K562 (cell line): ENCODE measurements around the gene KCNK4. TPM values are rescaled to one million over a fixed set of nuclear protein-coding genes. Genes with fewer than 3 reads are reported as not detected.

ENCODE experiments used
- HDAC3 ChIP-seq: fragments of 450-650 bp; IDR thresholded peaks from 2 replicates; pipeline ENCODE4 v1.6.1; 2018; ENCODE audit warnings: borderline replicate concordance, mild to moderate bottlenecking, moderate library complexity; ENCODE audit not compliant: partially characterized antibody
- KAT7 ChIP-seq: sonication (generic); formaldehyde crosslinking; IDR thresholded peaks from 2 replicates; pipeline ENCODE4 v1.8.0; 2022; ENCODE audit warnings: missing genetic modification reagents, mild to moderate bottlenecking, borderline replicate concordance
- RBFOX2 ChIP-seq: fragments of 200-400 bp; formaldehyde crosslinking; IDR thresholded peaks from 2 replicates; pipeline ENCODE4 v1.6.1; 2017; ENCODE audit warnings: low read depth, mild to moderate bottlenecking, low read length, moderate library complexity
- SOX6 ChIP-seq: fragments of 450-650 bp; IDR thresholded peaks from 2 replicates; pipeline ENCODE4 v1.6.1; 2014; ENCODE audit warnings: mild to moderate bottlenecking
- SPI1 ChIP-seq: IDR thresholded peaks from 2 replicates; pipeline ENCODE4 v1.6.1; 2011; ENCODE audit warnings: low read depth, low read length, control low read depth, borderline replicate concordance
- SRSF1 ChIP-seq: fragments of 200-400 bp; formaldehyde crosslinking; IDR thresholded peaks from 2 replicates; pipeline ENCODE4 v1.6.1; 2017; ENCODE audit warnings: mild to moderate bottlenecking, low read depth, low read length, moderate library complexity
- ZBTB17 ChIP-seq: fragments of 450-650 bp; formaldehyde crosslinking; IDR thresholded peaks from 2 replicates; pipeline ENCODE4 v1.4.0; 2020; ENCODE audit warnings: mild to moderate bottlenecking
- ZKSCAN8 ChIP-seq: fragments of 200-800 bp; sonication (Bioruptor generic); IDR thresholded peaks from 2 replicates; pipeline ENCODE4 v1.6.1; 2016; ENCODE audit warnings: missing genetic modification characterization, missing compliant biosample characterization
- polyA plus RNA-seq, 8 experiments: library from polyadenylated mRNA; depleted of rRNA in 4 of 8; stranded (reverse) in 5 of 8; unstranded in 3 of 8; fragments of >200 nt; fragmentation: Nextera tagmentation in 2 of 8; fragmentation: Illumina TruSeq in 1 of 8; extraction: Ambion mirVana in 2 of 8; extraction: Trizol in 1 of 8; gene quantifications; 2 replicates each; pipeline versions ENCODE4 v1.2.1 to v1.2.3, GENCODE V29; 2011 to 2014; ENCODE audit warnings: inconsistent platforms in 1 of 8, missing spikeins in 1 of 8
- total RNA-seq, 7 experiments: library from RNA; depleted of rRNA in 6 of 7; stranded (reverse); fragments of >200 nt in 6 of 7; fragmentation: Illumina TruSeq in 2 of 7; extraction: Trizol in 2 of 7; gene quantifications; 2 replicates each; pipeline versions ENCODE4 v1.2.1 to v1.2.3, GENCODE V29; 2011 to 2021; ENCODE audit warnings: low replicate concordance in 1 of 7
- TF ChIP-seq, protein P1 (sequence below): fragments of 250-450 bp; sonication (Bioruptor Pico); IDR thresholded peaks from 2 replicates; pipeline ENCODE4 v1.4.0; 2020
- TF ChIP-seq, protein P2 (sequence below): sonication (generic); formaldehyde crosslinking; IDR thresholded peaks from 2 replicates; pipeline ENCODE4 v1.8.0; 2022; ENCODE audit warnings: mild to moderate bottlenecking, missing genetic modification reagents
- TF ChIP-seq, protein P3 (sequence below), 2 experiments: IDR thresholded peaks; 2 replicates each; pipeline ENCODE4 v1.6.1; 2011; ENCODE audit warnings: borderline replicate concordance in 1 of 2, control low read depth in 1 of 2, low read depth in 1 of 2, low read length in 1 of 2, mild to moderate bottlenecking in 1 of 2, mixed read lengths in 1 of 2, moderate library complexity in 1 of 2; ENCODE audit not compliant: insufficient read depth in 1 of 2, insufficient read length in 1 of 2, poor library complexity in 1 of 2, severe bottlenecking in 1 of 2; ENCODE audit errors: extremely low read depth in 1 of 2
- TF ChIP-seq, protein P4 (sequence below): fragments of 450-650 bp; IDR thresholded peaks from 2 replicates; pipeline ENCODE4 v1.6.1; 2016
- TF ChIP-seq, protein P5 (sequence below): IDR thresholded peaks from 3 replicates; pipeline ENCODE4 v1.6.1; 2011; ENCODE audit warnings: borderline replicate concordance, mild to moderate bottlenecking; ENCODE audit not compliant: insufficient read length, insufficient read depth
- TF ChIP-seq, protein P6 (sequence below), 3 experiments: fragments of 200-800 bp in 1 of 3; sonication (Bioruptor generic) in 1 of 3; sonication (generic) in 1 of 3; formaldehyde crosslinking in 1 of 3; IDR thresholded peaks; 2 replicates each; pipeline versions ENCODE4 v1.6.1 to v1.8.0; 2016 to 2022; ENCODE audit warnings: mild to moderate bottlenecking in 2 of 3, missing compliant biosample characterization in 2 of 3, missing genetic modification characterization in 2 of 3, missing genetic modification reagents in 1 of 3
- TF ChIP-seq, protein P7 (sequence below): fragments of 250-450 bp; sonication (Bioruptor Pico); IDR thresholded peaks from 2 replicates; pipeline ENCODE4 v1.8.0; 2021; ENCODE audit warnings: moderate library complexity, mild to moderate bottlenecking, inconsistent platforms

Gene KCNK4
- total and polyA plus RNA-seq, 9 of the 15 experiments (the other 6 are each of a cell fraction or from before 2014, with no cell fraction given), result not detected

DNA sequence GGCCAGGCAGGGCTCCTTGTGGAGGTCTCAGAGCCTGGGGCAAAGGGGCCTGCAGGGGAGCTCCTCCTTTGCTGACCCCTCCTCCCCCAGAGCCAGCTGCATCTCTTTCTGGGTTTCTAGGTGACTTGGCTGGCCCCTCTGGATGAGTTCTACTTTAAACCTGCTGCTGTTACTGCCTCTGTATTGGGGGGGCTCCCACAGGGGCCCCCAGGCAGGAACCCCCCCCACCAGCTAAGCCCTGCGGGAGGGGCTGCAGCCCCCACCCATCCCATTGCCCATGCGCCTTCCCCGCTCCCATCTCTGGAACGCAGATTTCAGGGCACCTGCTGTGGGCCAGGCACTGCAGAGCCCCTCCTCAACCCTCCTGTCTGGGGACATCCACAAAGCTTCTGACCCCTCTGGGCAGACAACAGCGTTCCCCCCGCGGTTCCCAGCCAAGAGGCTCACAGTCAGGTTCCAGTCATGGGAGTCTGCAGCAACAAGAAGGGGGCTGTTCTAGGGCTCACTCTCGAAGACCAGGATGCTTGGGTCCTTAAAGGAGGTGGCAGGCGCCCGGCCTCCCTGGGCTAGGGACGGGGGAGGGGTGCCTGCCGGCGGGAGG is 40.6 kb upstream of the KCNK4 start (continued):
- TF ChIP-seq, protein P1, sequence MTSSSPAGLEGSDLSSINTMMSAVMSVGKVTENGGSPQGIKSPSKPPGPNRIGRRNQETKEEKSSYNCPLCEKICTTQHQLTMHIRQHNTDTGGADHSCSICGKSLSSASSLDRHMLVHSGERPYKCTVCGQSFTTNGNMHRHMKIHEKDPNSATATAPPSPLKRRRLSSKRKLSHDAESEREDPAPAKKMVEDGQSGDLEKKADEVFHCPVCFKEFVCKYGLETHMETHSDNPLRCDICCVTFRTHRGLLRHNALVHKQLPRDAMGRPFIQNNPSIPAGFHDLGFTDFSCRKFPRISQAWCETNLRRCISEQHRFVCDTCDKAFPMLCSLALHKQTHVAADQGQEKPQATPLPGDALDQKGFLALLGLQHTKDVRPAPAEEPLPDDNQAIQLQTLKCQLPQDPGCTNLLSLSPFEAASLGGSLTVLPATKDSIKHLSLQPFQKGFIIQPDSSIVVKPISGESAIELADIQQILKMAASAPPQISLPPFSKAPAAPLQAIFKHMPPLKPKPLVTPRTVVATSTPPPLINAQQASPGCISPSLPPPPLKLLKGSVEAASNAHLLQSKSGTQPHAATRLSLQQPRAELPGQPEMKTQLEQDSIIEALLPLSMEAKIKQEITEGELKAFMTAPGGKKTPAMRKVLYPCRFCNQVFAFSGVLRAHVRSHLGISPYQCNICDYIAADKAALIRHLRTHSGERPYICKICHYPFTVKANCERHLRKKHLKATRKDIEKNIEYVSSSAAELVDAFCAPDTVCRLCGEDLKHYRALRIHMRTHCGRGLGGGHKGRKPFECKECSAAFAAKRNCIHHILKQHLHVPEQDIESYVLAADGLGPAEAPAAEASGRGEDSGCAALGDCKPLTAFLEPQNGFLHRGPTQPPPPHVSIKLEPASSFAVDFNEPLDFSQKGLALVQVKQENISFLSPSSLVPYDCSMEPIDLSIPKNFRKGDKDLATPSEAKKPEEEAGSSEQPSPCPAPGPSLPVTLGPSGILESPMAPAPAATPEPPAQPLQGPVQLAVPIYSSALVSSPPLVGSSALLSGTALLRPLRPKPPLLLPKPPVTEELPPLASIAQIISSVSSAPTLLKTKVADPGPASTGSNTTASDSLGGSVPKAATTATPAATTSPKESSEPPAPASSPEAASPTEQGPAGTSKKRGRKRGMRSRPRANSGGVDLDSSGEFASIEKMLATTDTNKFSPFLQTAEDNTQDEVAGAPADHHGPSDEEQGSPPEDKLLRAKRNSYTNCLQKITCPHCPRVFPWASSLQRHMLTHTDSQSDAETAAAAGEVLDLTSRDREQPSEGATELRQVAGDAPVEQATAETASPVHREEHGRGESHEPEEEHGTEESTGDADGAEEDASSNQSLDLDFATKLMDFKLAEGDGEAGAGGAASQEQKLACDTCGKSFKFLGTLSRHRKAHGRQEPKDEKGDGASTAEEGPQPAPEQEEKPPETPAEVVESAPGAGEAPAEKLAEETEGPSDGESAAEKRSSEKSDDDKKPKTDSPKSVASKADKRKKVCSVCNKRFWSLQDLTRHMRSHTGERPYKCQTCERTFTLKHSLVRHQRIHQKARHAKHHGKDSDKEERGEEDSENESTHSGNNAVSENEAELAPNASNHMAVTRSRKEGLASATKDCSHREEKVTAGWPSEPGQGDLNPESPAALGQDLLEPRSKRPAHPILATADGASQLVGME (CRISPR knock-in tag), result no peak
- TF ChIP-seq, protein P2, sequence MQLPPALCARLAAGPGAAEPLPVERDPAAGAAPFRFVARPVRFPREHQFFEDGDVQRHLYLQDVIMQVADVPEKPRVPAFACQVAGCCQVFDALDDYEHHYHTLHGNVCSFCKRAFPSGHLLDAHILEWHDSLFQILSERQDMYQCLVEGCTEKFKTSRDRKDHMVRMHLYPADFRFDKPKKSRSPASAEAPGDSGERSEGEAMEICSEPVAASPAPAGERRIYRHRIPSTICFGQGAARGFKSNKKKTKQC, result no peak
- TF ChIP-seq KAT7 (CRISPR knock-in tag), result no peak
- TF ChIP-seq, protein P3, sequence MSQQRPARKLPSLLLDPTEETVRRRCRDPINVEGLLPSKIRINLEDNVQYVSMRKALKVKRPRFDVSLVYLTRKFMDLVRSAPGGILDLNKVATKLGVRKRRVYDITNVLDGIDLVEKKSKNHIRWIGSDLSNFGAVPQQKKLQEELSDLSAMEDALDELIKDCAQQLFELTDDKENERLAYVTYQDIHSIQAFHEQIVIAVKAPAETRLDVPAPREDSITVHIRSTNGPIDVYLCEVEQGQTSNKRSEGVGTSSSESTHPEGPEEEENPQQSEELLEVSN (IDR thresholded peaks at IDR 0.05; ENCODE audit: borderline replicate concordance in 1 of 2, extremely low read depth in 1 of 2, insufficient read depth in 1 of 2, insufficient read length in 1 of 2, low read depth in 1 of 2, low read length in 1 of 2, poor library complexity in 1 of 2, severe bottlenecking in 1 of 2), result no peak
- no peak for TF ChIP-seq SOX6
- TF ChIP-seq RBFOX2, result 0 out of 2 replicates have a peak, but pooled peaks have one; percentile 4
- TF ChIP-seq ZBTB17, result no peak
- TF ChIP-seq HDAC3, result no peak
- no peak for TF ChIP-seq SRSF1
- TF ChIP-seq, protein P4, sequence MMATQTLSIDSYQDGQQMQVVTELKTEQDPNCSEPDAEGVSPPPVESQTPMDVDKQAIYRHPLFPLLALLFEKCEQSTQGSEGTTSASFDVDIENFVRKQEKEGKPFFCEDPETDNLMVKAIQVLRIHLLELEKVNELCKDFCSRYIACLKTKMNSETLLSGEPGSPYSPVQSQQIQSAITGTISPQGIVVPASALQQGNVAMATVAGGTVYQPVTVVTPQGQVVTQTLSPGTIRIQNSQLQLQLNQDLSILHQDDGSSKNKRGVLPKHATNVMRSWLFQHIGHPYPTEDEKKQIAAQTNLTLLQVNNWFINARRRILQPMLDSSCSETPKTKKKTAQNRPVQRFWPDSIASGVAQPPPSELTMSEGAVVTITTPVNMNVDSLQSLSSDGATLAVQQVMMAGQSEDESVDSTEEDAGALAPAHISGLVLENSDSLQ, result no peak
- no peak for TF ChIP-seq SPI1
- TF ChIP-seq, protein P5, sequence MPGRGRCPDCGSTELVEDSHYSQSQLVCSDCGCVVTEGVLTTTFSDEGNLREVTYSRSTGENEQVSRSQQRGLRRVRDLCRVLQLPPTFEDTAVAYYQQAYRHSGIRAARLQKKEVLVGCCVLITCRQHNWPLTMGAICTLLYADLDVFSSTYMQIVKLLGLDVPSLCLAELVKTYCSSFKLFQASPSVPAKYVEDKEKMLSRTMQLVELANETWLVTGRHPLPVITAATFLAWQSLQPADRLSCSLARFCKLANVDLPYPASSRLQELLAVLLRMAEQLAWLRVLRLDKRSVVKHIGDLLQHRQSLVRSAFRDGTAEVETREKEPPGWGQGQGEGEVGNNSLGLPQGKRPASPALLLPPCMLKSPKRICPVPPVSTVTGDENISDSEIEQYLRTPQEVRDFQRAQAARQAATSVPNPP, result no peak
- TF ChIP-seq, protein P6, sequence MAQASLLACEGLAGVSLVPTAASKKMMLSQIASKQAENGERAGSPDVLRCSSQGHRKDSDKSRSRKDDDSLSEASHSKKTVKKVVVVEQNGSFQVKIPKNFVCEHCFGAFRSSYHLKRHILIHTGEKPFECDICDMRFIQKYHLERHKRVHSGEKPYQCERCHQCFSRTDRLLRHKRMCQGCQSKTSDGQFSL (CRISPR knock-in tag; IDR thresholded peaks at IDR 0.05), result 0 out of 2 replicates have a peak, but pooled peaks have one; percentile 10
- TF ChIP-seq, protein P6 (tag; IDR thresholded peaks at IDR 0.05), result no peak
- no peak for TF ChIP-seq ZKSCAN8 (CRISPR knock-in tag)
- TF ChIP-seq, protein P7, sequence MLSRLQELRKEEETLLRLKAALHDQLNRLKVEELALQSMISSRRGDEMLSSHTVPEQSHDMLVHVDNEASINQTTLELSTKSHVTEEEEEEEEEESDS, result no peak
